ENCODE results near the gene SLC22A23.
"Not testable (repeated sequence)": the region's sequence is repeated elsewhere in the genome, so short reads cannot be mapped to it uniquely, and the experiment has no call there.

Gene SLC22A23

GRCh38 chr6:3259491-3259958 lies 197.3 kb downstream of the SLC22A23 start:
- no peak for DNase-seq

GRCh38 chr6:3258720-3259490 lies 197.9 kb downstream of the SLC22A23 start, which contains the start of gene PSMG4:
Gene PSMG4 (plus strand): TSS chr6:3258947. CDS start chr6:3259023, 76 bp downstream.
- DNase-seq = peak; percentile 55

DNA sequence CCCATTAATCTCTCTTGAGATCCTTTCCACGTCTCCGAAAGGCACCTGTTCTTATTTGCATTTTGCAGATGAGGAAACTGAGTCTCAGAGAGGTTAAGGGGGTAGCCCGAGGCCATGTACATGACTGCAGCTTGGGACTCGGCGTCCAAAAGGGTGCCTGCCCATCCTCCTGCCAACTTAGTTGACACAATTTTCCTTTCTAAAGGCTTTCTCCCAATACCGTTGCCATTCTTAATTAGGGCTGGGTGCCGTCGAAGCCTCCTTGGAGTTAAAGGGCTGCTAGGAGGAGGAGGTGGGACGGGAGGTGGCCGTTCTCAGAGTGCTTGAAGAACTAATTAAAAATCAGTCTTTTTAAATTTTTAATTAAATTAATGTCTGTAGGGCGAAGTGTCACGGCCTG lies 198.6 kb downstream of the SLC22A23 start:
- no peak for DNase-seq

GRCh38 chr6:3253597-3253961 lies 203.3 kb downstream of the SLC22A23 start:
- no peak for DNase-seq

DNA sequence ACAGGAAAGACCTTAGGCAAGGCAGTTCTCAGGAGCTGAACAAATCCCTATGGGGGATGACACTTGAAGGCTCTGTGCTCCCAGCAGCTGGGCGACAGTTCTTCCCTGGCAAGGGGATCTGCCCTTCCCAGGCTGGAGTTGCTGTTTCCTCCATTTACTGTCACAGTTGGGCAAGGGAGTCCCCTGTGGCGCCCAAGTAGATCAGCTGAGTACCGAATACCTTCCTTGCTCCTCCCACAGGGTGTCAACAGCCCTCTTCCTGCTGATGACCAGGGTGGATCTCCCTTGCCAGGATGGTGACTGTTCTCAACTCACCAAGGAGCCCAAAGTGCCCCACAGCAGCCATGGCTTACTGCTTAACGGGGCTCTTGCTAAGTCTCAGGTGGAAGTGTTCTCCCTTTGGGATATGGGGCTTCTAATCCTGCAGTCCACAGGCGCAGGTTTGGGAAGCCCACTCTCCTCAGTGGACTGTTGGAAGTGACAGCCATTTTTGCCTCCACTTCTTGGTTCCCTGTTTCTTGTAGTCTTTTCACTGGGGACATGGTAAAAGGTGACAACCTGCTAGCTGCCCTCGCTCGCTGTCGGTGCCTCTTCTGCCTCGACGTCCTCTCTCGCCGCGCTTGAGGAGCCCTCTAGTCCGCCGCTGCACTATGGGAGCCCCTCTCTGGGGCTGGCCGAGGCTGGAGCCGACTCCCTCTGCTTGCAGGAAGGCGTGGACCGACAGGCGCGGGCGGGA lies 203.8 kb downstream of the SLC22A23 start:
- DNase-seq = no peak

GRCh38 chr6:3252369-3252768 lies 204.5 kb downstream of the SLC22A23 start:
- DNase-seq = no peak

DNA sequence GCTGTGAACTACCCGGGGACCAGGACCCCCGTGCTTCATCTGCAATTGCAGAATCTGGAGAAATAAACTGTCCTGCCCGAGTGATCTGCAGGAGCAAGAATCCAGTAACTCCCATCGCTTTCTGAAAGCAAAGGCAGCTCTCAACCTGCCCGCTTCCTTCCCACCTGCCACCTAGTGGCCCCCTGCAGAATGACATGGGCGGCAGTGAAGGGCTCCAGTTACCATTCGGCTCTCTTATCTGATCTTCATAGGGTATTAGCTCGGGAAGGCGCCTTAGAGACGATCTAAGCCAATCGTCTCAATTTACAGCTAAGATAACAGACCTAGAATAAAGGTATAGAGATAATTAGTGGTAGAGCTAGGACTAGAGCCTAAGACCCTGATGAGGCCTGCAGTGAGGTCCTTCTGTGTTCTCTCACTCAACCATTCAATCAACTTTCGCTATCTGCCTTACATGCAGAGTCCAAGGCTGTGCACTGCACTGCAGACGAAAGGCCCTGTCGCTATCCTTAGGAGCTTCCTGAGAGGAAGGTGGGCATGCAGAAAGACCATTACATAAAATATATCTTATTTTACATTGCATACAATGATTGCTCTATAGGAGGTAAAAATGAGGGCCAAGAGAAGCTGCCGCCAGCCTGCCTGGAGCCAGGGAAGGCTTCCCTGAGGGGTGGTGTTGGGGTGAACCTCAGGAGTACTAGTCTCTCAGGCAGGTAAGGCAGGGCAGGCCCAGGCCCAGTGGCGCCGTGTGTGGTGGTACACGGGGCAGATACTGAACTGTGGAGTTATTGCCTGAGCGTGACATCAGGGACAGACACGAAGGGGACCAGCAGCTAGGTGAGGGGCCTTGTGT lies 205.2 kb downstream of the SLC22A23 start:
- DNase-seq = peak; percentile 39

GRCh38 chr6:3250231-3250675 lies 206.6 kb downstream of the SLC22A23 start:
- DNase-seq = no peak

DNA sequence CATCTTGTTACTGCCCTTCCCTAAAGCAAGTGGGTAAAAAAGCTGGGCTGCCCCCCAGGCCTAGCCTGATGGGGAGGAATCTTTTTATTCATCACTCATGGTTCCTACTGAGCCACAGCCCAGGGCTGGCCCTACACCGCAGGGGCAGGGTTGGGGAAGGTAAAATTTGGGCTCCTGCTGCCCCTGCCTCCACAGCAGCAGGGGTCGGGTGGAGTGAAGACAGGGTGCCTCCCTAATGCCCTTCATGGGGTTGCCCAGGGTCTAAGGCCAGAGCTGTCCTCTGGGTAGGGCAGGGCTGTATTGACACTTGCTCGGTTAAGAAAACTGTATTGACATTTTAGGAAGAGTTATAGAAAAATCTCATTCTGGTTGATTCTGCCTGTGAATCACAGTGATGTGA lies 207.0 kb downstream of the SLC22A23 start:
- no peak for DNase-seq

- DNase-seq = peak; percentile 13
Observed at GRCh38 chr6:3247255-3248146, 209.3 kb downstream of the SLC22A23 start.

- no peak for DNase-seq
Observed at GRCh38 chr6:3245216-3245615, 211.6 kb downstream of the SLC22A23 start.

GRCh38 chr6:3244832-3245161 lies 212.1 kb downstream of the SLC22A23 start:
- not testable (repeated sequence) for DNase-seq

DNA sequence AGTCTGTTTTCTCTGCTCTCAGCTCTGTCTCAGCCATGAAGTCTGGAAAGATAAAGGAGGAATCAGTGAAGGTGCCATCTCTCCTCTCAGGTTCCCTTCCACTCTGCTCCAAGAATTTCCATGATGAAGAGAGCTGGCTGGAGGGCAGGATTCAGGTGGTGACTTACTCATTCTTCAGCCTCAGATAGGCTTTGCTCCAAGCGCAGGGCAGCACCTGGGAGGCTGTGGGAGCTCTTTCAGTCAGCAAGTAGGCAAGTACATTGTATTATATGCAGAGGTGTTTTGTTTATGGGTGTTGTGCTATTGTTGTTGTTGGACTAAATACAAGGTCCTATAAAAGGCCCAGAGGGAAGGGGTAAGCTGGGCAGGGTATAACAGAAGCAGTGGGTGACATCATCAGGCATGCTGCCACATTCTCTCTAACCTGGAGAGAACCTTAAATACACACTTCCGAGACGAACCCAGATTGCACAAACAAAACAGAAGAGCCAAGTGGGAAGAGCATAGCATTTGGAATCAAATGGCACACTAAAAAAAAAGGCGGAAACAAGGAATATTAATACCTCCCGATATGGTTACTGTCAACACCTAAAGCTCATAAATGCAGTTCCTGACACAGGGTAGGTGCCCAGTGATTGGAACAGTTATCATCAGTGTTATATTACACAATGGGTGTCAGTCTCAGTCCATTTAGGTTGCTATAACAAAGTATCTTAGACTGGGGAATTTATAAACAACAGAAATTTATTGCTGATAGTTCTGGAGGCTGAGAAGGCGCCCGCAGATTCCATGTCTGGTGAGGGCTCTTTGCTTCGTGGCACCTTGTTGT lies 212.6 kb downstream of the SLC22A23 start:
- no peak for DNase-seq

- no peak for DNase-seq
Observed at GRCh38 chr6:3242768-3243167, 214.1 kb downstream of the SLC22A23 start.

DNA sequence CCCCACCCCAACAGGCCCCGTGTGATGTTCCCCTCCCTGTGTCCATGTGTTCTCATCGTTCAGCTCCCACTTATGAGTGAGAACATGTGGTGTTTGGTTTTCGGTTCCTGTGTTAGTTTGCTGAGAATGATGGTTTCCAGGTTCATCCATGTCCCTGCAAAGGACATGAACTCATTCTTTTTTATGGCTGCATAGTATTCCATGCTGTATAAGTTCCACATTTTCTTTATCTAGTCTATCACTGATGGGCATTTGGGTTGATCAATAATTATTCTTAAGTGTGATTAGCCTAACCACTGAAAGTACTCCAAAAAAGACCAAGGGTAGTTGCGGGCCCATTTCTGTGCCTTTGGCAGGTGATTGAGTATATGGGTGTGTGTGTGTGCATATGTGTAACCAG lies 215.1 kb downstream of the SLC22A23 start:
- DNase-seq = not testable (repeated sequence)

GRCh38 chr6:3240595-3240994 lies 216.3 kb downstream of the SLC22A23 start:
- DNase-seq = no peak

- no peak for DNase-seq
Observed at GRCh38 chr6:3239110-3239830, 217.6 kb downstream of the SLC22A23 start.

- no peak for DNase-seq
Observed at GRCh38 chr6:3237761-3238662, 218.8 kb downstream of the SLC22A23 start.

DNA sequence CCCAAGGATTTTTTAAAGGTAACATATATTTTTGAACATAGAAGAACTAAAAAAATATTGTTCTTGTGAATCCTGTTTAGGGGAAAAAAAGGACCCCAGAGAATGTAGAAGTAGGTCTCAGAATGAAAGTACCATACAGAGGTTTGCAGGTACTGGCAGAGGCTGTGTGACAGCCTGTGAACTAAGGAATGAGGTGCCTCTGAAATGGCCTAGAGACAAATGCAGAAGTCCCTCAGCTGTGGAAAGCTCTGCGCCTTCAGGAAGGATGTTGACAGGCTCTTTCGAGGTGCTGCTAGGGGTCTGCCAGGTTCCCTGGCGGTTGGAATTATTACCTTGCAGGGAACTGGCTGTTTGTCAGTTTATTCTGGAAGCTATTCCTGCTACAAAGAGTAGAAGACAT lies 220.8 kb downstream of the SLC22A23 start:
- no peak for DNase-seq
